SK-N-SH treated with all-trans-retinoic acid at 6 μM for 48 hours (cell line): ENCODE measurements around the gene SGK2.

Source experiments
- ATAC-seq: fragments of 200-7000 bp; cut with Tn5 transposase; 3 replicates; pipeline ENCODE4 v1.9.1; 2020; ENCODE audit warnings: mild to moderate bottlenecking, moderate library complexity
- ARNTL ChIP-seq: fragments of 450-650 bp; formaldehyde crosslinking; IDR thresholded peaks from 2 replicates; pipeline ENCODE4 v1.5.0; 2020; ENCODE audit warnings: low read depth, mild to moderate bottlenecking, moderate library complexity, borderline replicate concordance
- BACH2 ChIP-seq: fragments of 250-450 bp; sonication (Bioruptor Pico); IDR thresholded peaks from 2 replicates; pipeline ENCODE4 v1.9.0; 2021; ENCODE audit warnings: mild to moderate bottlenecking, borderline replicate concordance
- CSDC2 ChIP-seq: fragments of 250-450 bp; sonication (Bioruptor Pico); IDR thresholded peaks from 2 replicates; pipeline ENCODE4 v1.5.0; 2020; ENCODE audit warnings: mild to moderate bottlenecking, moderate library complexity
- CSRNP3 ChIP-seq: fragments of 250-450 bp; sonication (Bioruptor Pico); IDR thresholded peaks from 2 replicates; pipeline ENCODE4 v1.5.1; 2021; ENCODE audit warnings: mild to moderate bottlenecking, moderate library complexity
- ESRRG ChIP-seq: fragments of 250-450 bp; sonication (Bioruptor Pico); IDR thresholded peaks from 2 replicates; pipeline ENCODE4 v1.6.1; 2021; ENCODE audit warnings: mild to moderate bottlenecking
- ISL1 ChIP-seq: fragments of 250-450 bp; sonication (Bioruptor Pico); IDR thresholded peaks from 2 replicates; pipeline ENCODE4 v2.1.2; 2022; ENCODE audit warnings: mild to moderate bottlenecking, moderate library complexity
- OSR1 ChIP-seq: fragments of 250-450 bp; sonication (Bioruptor Pico); IDR thresholded peaks from 2 replicates; pipeline ENCODE4 v1.8.0; 2022; ENCODE audit warnings: moderate library complexity, mild to moderate bottlenecking, inconsistent platforms
- PPARA ChIP-seq: fragments of 250-450 bp; sonication (Bioruptor Pico); IDR thresholded peaks from 2 replicates; pipeline ENCODE4 v1.5.0; 2020; ENCODE audit warnings: mild to moderate bottlenecking, borderline replicate concordance
- RARB ChIP-seq: fragments of 250-450 bp; sonication (Bioruptor Pico); IDR thresholded peaks from 2 replicates; pipeline ENCODE4 v1.8.0; 2021; ENCODE audit warnings: mild to moderate bottlenecking, moderate library complexity
- SNAI2 ChIP-seq: fragments of 250-450 bp; sonication (Bioruptor Pico); IDR thresholded peaks from 2 replicates; pipeline ENCODE4 v1.5.0; 2020; ENCODE audit warnings: mild to moderate bottlenecking, moderate library complexity
- TCF4 ChIP-seq: fragments of 250-450 bp; sonication (Bioruptor Pico); IDR thresholded peaks from 2 replicates; pipeline ENCODE4 v1.8.0; 2021; ENCODE audit warnings: mild to moderate bottlenecking, moderate library complexity, borderline replicate concordance
- TOX ChIP-seq: fragments of 250-450 bp; sonication (Bioruptor Pico); IDR thresholded peaks from 2 replicates; pipeline ENCODE4 v1.8.0; 2021; ENCODE audit warnings: mild to moderate bottlenecking, moderate library complexity, borderline replicate concordance
- ZC3H10 ChIP-seq: fragments of 250-450 bp; sonication (Bioruptor Pico); IDR thresholded peaks from 2 replicates; pipeline ENCODE4 v1.5.1; 2021; ENCODE audit warnings: mild to moderate bottlenecking, moderate library complexity
- ZFP3 ChIP-seq: fragments of 250-450 bp; sonication (Bioruptor Pico); IDR thresholded peaks from 2 replicates; pipeline ENCODE4 v1.5.0; 2020; ENCODE audit warnings: mild to moderate bottlenecking, moderate library complexity
- ZFP30 ChIP-seq: fragments of 450-650 bp; formaldehyde crosslinking; IDR thresholded peaks from 2 replicates; pipeline ENCODE4 v1.5.0; 2022; ENCODE audit warnings: mild to moderate bottlenecking, moderate library complexity
- ZNF565 ChIP-seq: fragments of 450-650 bp; formaldehyde crosslinking; conservative IDR thresholded peaks from 2 replicates; pipeline ENCODE4 v1.5.0; 2020; ENCODE audit warnings: low read depth, mild to moderate bottlenecking, moderate library complexity
- ZNF70 ChIP-seq: fragments of 450-650 bp; formaldehyde crosslinking; IDR thresholded peaks from 2 replicates; pipeline ENCODE4 v1.5.0; 2020; ENCODE audit warnings: mild to moderate bottlenecking, moderate library complexity
- ZNF8 ChIP-seq: fragments of 450-650 bp; formaldehyde crosslinking; IDR thresholded peaks from 2 replicates; pipeline ENCODE4 v1.5.0; 2020; ENCODE audit warnings: mild to moderate bottlenecking, moderate library complexity
- TF ChIP-seq, protein P1 (sequence below): fragments of 250-450 bp; sonication (Bioruptor Pico); IDR thresholded peaks from 2 replicates; pipeline ENCODE4 v1.5.1; 2020; ENCODE audit warnings: low read depth, mild to moderate bottlenecking, moderate library complexity
- TF ChIP-seq, protein P2 (sequence below): fragments of 250-450 bp; sonication (Bioruptor Pico); IDR thresholded peaks from 2 replicates; pipeline ENCODE4 v1.8.0; 2021; ENCODE audit warnings: low read depth, mild to moderate bottlenecking, moderate library complexity, borderline replicate concordance

SGK2 gene

DNA sequence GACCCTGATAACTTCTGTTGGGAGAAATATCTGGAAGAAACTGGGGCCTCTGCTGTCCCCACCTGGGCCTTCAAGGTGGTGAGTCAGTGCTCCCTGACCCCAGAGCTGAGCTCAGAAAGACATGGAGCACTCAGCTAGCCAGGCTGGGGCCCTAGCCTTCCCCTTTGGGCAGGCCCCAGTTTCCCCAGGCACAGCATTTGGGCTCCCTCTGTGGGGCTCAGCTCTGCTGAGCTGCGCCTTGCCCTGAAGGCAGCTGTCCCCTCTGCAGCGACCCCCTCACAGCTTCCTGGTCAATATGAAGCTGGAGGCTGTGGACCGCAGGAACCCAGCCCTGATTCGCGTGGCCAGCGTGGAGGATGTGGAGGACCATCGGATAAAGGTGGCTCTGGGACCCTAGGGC, 24.8 kb upstream of the SGK2 start:
- ATAC-seq = no peak
- no peak for TF ChIP-seq RARB (CRISPR knock-in tag)
- no peak for TF ChIP-seq ZC3H10
- no peak for TF ChIP-seq TCF4 (CRISPR knock-in tag)
- TF ChIP-seq CSDC2 (CRISPR knock-in tag) = no peak
- TF ChIP-seq, protein P1, sequence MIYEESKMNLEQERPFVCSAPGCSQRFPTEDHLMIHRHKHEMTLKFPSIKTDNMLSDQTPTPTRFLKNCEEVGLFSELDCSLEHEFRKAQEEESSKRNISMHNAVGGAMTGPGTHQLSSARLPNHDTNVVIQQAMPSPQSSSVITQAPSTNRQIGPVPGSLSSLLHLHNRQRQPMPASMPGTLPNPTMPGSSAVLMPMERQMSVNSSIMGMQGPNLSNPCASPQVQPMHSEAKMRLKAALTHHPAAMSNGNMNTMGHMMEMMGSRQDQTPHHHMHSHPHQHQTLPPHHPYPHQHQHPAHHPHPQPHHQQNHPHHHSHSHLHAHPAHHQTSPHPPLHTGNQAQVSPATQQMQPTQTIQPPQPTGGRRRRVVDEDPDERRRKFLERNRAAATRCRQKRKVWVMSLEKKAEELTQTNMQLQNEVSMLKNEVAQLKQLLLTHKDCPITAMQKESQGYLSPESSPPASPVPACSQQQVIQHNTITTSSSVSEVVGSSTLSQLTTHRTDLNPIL (CRISPR knock-in tag) = no peak
- no peak for TF ChIP-seq ZFP3 (CRISPR knock-in tag)
- TF ChIP-seq TOX (CRISPR knock-in tag) = no peak
- TF ChIP-seq ESRRG (CRISPR knock-in tag) = no peak
- TF ChIP-seq ZNF8 = no peak
- TF ChIP-seq, protein P2, sequence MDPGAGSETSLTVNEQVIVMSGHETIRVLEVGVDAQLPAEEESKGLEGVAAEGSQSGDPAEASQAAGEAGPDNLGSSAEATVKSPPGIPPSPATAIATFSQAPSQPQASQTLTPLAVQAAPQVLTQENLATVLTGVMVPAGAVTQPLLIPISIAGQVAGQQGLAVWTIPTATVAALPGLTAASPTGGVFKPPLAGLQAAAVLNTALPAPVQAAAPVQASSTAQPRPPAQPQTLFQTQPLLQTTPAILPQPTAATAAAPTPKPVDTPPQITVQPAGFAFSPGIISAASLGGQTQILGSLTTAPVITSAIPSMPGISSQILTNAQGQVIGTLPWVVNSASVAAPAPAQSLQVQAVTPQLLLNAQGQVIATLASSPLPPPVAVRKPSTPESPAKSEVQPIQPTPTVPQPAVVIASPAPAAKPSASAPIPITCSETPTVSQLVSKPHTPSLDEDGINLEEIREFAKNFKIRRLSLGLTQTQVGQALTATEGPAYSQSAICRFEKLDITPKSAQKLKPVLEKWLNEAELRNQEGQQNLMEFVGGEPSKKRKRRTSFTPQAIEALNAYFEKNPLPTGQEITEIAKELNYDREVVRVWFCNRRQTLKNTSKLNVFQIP (CRISPR knock-in tag) = no peak
- no peak for TF ChIP-seq ZNF70
- no peak for TF ChIP-seq ZNF565 (CRISPR knock-in tag)
- no peak for TF ChIP-seq SNAI2 (CRISPR knock-in tag)

- TF ChIP-seq SNAI2 (CRISPR knock-in tag) (no peak), CSRNP3 (CRISPR knock-in tag) (no peak), CSDC2 (CRISPR knock-in tag) (no peak)
- TF ChIP-seq, all 23 proteins: peak for 0
- ATAC-seq = no peak
These were observed 24.0 kb upstream of the SGK2 start for GRCh38 chr20:43534791-43535350.

GRCh38 chr20:43535370-43536004, 23.3 kb upstream of the SGK2 start:
- no peak for TF ChIP-seq ZNF565 (CRISPR knock-in tag)
- TF ChIP-seq ARNTL (CRISPR knock-in tag) = no peak
- no peak for TF ChIP-seq ZNF70
- TF ChIP-seq TCF4 (CRISPR knock-in tag) = no peak
- no peak for TF ChIP-seq ISL1 (CRISPR knock-in tag)
- no peak for TF ChIP-seq OSR1 (CRISPR knock-in tag)
- TF ChIP-seq SNAI2 (CRISPR knock-in tag) = no peak
- no peak for TF ChIP-seq ESRRG (CRISPR knock-in tag)
- TF ChIP-seq ZC3H10 = no peak
- TF ChIP-seq PPARA (CRISPR knock-in tag) = no peak
- TF ChIP-seq BACH2 (CRISPR knock-in tag) = no peak
- TF ChIP-seq CSDC2 (CRISPR knock-in tag) = no peak

DNA sequence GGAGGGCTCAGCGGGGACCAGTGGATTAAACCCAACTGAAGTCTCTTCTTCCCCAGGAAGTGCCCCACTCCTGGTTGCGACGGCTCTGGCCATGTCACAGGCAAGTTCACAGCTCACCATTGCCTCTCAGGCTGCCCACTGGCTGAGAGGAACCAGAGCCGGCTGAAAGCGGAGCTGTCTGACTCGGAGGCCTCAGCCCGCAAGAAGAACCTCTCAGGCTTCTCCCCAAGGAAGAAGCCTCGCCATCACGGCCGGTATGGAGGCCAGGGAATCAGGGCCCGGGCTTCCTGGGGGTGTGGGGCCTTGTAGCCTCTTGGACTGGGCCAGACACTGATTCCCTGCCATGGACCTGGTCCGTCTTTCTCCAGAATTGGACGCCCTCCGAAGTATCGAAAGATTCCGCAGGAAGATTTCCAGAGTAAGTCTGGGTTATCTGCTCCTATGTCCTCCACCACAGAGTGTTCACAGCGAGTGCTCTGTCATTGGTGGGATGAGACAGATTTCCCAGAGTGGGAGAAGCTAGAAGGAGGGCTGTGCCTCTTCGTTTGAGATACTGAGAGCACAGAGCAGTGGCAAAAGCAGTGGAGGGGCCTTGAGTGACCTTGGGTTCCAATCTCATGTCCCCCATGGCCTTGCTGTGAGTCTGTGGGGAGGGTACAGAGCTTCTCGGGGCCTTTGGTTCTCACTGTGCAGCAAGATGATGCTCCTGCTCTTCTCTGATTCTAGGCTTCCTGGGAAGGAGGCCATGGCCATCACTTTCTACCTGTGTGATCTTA, 22.6 kb upstream of the SGK2 start:
- ATAC-seq = no peak
- no peak for TF ChIP-seq ZFP30 (CRISPR knock-in tag)
- TF ChIP-seq, protein P2 (CRISPR knock-in tag) = no peak

More at GRCh38 chr20:43535370-43536004, 23.3 kb upstream of the SGK2 start:
- ATAC-seq = no peak
